H1 (cell line): ENCODE measurements around the gene NRSN2. TPM values are rescaled to one million over a fixed set of nuclear protein-coding genes. Genes with fewer than 3 reads are reported as not detected.

ENCODE experiments used
- CTCF ChIA-PET: fragments of 300-600 bp; sonication (Branson Sonifier 250); formaldehyde crosslinking; loops from one replicate; lab custom pipeline; 2021; ENCODE audit not compliant: partially characterized antibody; lab: Charles Lee
- POLR2A ChIA-PET: fragments of 300-600 bp; sonication (Branson Sonifier 250); formaldehyde crosslinking; loops from one replicate; lab custom pipeline; 2021; ENCODE audit warnings: inconsistent platforms; ENCODE audit not compliant: partially characterized antibody; lab: Charles Lee
- DNase-seq, 2 experiments: peaks; one replicate each; pipeline versions ENCODE4 v3.0.0 to v3.0.0-alpha.2; 2010 to 2022; ENCODE audit warnings: low spot score in 2 of 2, low read depth in 1 of 2, mixed read lengths in 1 of 2
- FAIRE-seq: peaks from 2 replicates; lab custom pipeline; 2011; peaks lifted over from hg19 to GRCh38; lab: Jason Lieb, UNC
- H2AFZ ChIP-seq: 2 replicates; pipeline ENCODE4 v1.8.1; 2012; ENCODE audit warnings: low read length, inconsistent platforms
- H2AK5ac ChIP-seq: 2 replicates; pipeline ENCODE4 v1.6.1; 2013; ENCODE audit warnings: low read depth, low read length
- H2BK120ac ChIP-seq: replicated peaks from 2 replicates; pipeline ENCODE3; 2013; ENCODE audit warnings: low read depth, low read length, inconsistent platforms
- H2BK12ac ChIP-seq: 2 replicates; pipeline ENCODE4 v1.6.1; 2013; ENCODE audit warnings: low read depth, low read length
- H2BK15ac ChIP-seq: 2 replicates; pipeline ENCODE4 v1.6.1; 2013; ENCODE audit warnings: low read length
- H2BK20ac ChIP-seq: 2 replicates; pipeline ENCODE4 v1.6.1; 2013; ENCODE audit warnings: low read length
- H2BK5ac ChIP-seq: 2 replicates; pipeline ENCODE4 v1.6.1; 2013; ENCODE audit warnings: low read depth, low read length
- H3K14ac ChIP-seq: 2 replicates; pipeline ENCODE4 v1.6.1; 2013; ENCODE audit warnings: inconsistent platforms; ENCODE audit not compliant: insufficient read length
- H3K18ac ChIP-seq: 2 replicates; pipeline ENCODE4 v1.6.1; 2013; ENCODE audit warnings: low read length; ENCODE audit errors: extremely low read depth
- H3K23ac ChIP-seq: 2 replicates; pipeline ENCODE4 v1.6.1; 2013; ENCODE audit warnings: inconsistent platforms; ENCODE audit not compliant: insufficient read length
- H3K23me2 ChIP-seq: 2 replicates; pipeline ENCODE4 v1.6.1; 2013; ENCODE audit warnings: low read depth, low read length
- H3K27ac ChIP-seq: 2 replicates; pipeline ENCODE4 v1.6.1; 2011; ENCODE audit warnings: low read depth, low read length, inconsistent platforms
- H3K27me3 ChIP-seq, 4 experiments: replicated peaks in 1 of 4; 1 replicate in 1 of 4; 2 replicates in 3 of 4; pipeline versions ENCODE4 v1.6.1 to v1.8.1; 2011 to 2013; ENCODE audit warnings: low read length in 3 of 4, mild to moderate bottlenecking in 3 of 4, inconsistent platforms in 2 of 4, mixed read lengths in 2 of 4, moderate library complexity in 1 of 4; ENCODE audit not compliant: control insufficient read depth in 3 of 4, insufficient read depth in 3 of 4; ENCODE audit errors: extremely low read depth in 1 of 4
- H3K36me3 ChIP-seq, 4 experiments: 2 replicates each; pipeline versions ENCODE4 v1.6.1 to v1.8.1; 2011 to 2013; ENCODE audit warnings: mild to moderate bottlenecking in 4 of 4, low read length in 3 of 4, moderate library complexity in 2 of 4, control low read depth in 1 of 4, inconsistent platforms in 1 of 4; ENCODE audit not compliant: insufficient read depth in 4 of 4, control insufficient read depth in 2 of 4
- H3K4ac ChIP-seq: replicated peaks from 2 replicates; pipeline ENCODE3; 2013; ENCODE audit warnings: low read length, low read depth, mixed read lengths, inconsistent platforms; ENCODE audit not compliant: insufficient read length
- H3K4me1 ChIP-seq, 4 experiments: replicated peaks in 1 of 4; 1 replicate in 1 of 4; 2 replicates in 3 of 4; pipeline versions ENCODE4 v1.6.1 to v1.8.1; 2011 to 2013; ENCODE audit warnings: low read length in 3 of 4, inconsistent platforms in 2 of 4, mixed read lengths in 1 of 4; ENCODE audit not compliant: insufficient read depth in 4 of 4, control insufficient read depth in 3 of 4
- H3K4me2 ChIP-seq, 2 experiments: 2 replicates each; pipeline versions ENCODE4 v1.6.1 to v1.8.1; 2011 to 2013; ENCODE audit warnings: low read depth in 2 of 2, low read length in 2 of 2, control low read depth in 1 of 2, inconsistent platforms in 1 of 2, mild to moderate bottlenecking in 1 of 2; ENCODE audit not compliant: insufficient read depth in 1 of 2
- H3K4me3 ChIP-seq, 4 experiments: fragments of 200-600, 300-600 bp in 1 of 4; sonication (generic), shearing (Covaris generic), sonication (Bioruptor Twin) in 1 of 4; 2 replicates each; pipeline versions ENCODE4 v1.5.1 to v1.8.1; 2011 to 2016; ENCODE audit warnings: low read length in 4 of 4, low read depth in 3 of 4, control low read depth in 2 of 4, inconsistent platforms in 2 of 4, mild to moderate bottlenecking in 2 of 4, mixed read lengths in 1 of 4, moderate library complexity in 1 of 4; ENCODE audit not compliant: insufficient read depth in 2 of 4; ENCODE audit errors: extremely low read depth in 1 of 4
- H3K56ac ChIP-seq: replicated peaks from 2 replicates; pipeline ENCODE3; 2013; ENCODE audit warnings: low read depth, mild to moderate bottlenecking, mixed read lengths, low read length, inconsistent platforms; ENCODE audit not compliant: insufficient read length
- H3K79me1 ChIP-seq: 2 replicates; pipeline ENCODE4 v1.6.1; 2013; ENCODE audit warnings: low read depth, low read length, control low read depth
- H3K79me2 ChIP-seq, 2 experiments: 2 replicates each; pipeline versions ENCODE4 v1.6.1 to v1.8.1; 2012 to 2013; ENCODE audit warnings: low read length in 2 of 2, mild to moderate bottlenecking in 2 of 2, inconsistent platforms in 1 of 2; ENCODE audit not compliant: insufficient read depth in 2 of 2, control insufficient read depth in 1 of 2
- H3K9ac ChIP-seq, 4 experiments: replicated peaks in 1 of 4; 1 replicate in 1 of 4; 2 replicates in 3 of 4; pipeline versions ENCODE4 v1.6.1 to v1.8.1; 2011 to 2013; ENCODE audit warnings: low read depth in 3 of 4, low read length in 3 of 4, control low read depth in 2 of 4, mild to moderate bottlenecking in 2 of 4, moderate library complexity in 2 of 4, inconsistent platforms in 1 of 4; ENCODE audit errors: extremely low read depth in 1 of 4
- H3K9me3 ChIP-seq, 2 experiments: 2 replicates each; pipeline versions ENCODE4 v1.6.1 to v1.8.1; 2012 to 2013; ENCODE audit warnings: mild to moderate bottlenecking in 2 of 2, moderate library complexity in 2 of 2, control low read depth in 1 of 2, inconsistent platforms in 1 of 2, low read depth in 1 of 2, low read length in 1 of 2, mixed read lengths in 1 of 2; ENCODE audit not compliant: insufficient read depth in 2 of 2
- H4K20me1 ChIP-seq, 2 experiments: replicated peaks in 1 of 2; 2 replicates each; pipeline versions ENCODE3 to v1.8.1; 2011 to 2013; ENCODE audit warnings: inconsistent platforms in 2 of 2, low read length in 2 of 2, mild to moderate bottlenecking in 1 of 2; ENCODE audit not compliant: insufficient read depth in 2 of 2, control insufficient read depth in 1 of 2
- H4K5ac ChIP-seq: 2 replicates; pipeline ENCODE4 v1.6.1; 2013; ENCODE audit warnings: low read length, low read depth, mixed read lengths, inconsistent platforms; ENCODE audit not compliant: insufficient read length
- H4K8ac ChIP-seq: 2 replicates; pipeline ENCODE4 v1.8.0; 2013; ENCODE audit warnings: mild to moderate bottlenecking, moderate library complexity, low read length, inconsistent platforms; ENCODE audit not compliant: insufficient read depth; ENCODE audit errors: extremely low read depth
- H4K91ac ChIP-seq: replicated peaks from 2 replicates; pipeline ENCODE3; 2013; ENCODE audit warnings: low read length, mixed read lengths, inconsistent platforms; ENCODE audit not compliant: insufficient read length
- EP300 ChIP-seq, 2 experiments: IDR thresholded peaks; 1 replicate in 1 of 2; 2 replicates in 1 of 2; pipeline ENCODE4 v1.6.1; 2011 to 2012; ENCODE audit warnings: low read depth in 2 of 2, low read length in 2 of 2, mild to moderate bottlenecking in 2 of 2, borderline replicate concordance in 1 of 2, inconsistent platforms in 1 of 2, moderate library complexity in 1 of 2
- EZH2 ChIP-seq: fragments of 200-600 bp; sonication (generic); IDR thresholded peaks from 2 replicates; pipeline ENCODE4 v1.7.1; 2012; ENCODE audit warnings: low read depth, mild to moderate bottlenecking, moderate library complexity, low read length, inconsistent platforms; ENCODE audit not compliant: severe bottlenecking
- KDM1A ChIP-seq: fragments of 200-600, 300-600 bp; sonication (generic); IDR thresholded peaks from 2 replicates; pipeline ENCODE4 v1.7.1; 2016; ENCODE audit warnings: mild to moderate bottlenecking, low read length, borderline replicate concordance
- KDM4A ChIP-seq: IDR thresholded peaks from one replicate; pipeline ENCODE4 v1.7.1; 2012; ENCODE audit warnings: low read depth, mild to moderate bottlenecking, moderate library complexity, low read length, inconsistent platforms; ENCODE audit not compliant: severe bottlenecking
- NRF1 ChIP-seq: IDR thresholded peaks from 2 replicates; pipeline ENCODE4 v1.6.1; 2011; ENCODE audit warnings: mild to moderate bottlenecking, low read depth, low read length, improper control_type of control experiment
- SIN3A ChIP-seq, 2 experiments: IDR thresholded peaks in 1 of 2; conservative IDR thresholded peaks in 1 of 2; 2 replicates each; pipeline ENCODE4 v1.6.1; 2011 to 2012; ENCODE audit warnings: low read length in 2 of 2, improper control_type of control experiment in 1 of 2, low read depth in 1 of 2, mild to moderate bottlenecking in 1 of 2
- WGBS, 2 experiments: shearing (Covaris generic) in 1 of 2; methylation state at CpG; one replicate each; pipeline versions ENCODE4 v1.1.6 to v1.1.7; 2013 to 2015; ENCODE audit warnings: low lambda C conversion rate in 2 of 2, mixed read lengths in 2 of 2, inconsistent platforms in 1 of 2, low coverage in 1 of 2, missing lambda C conversion rate in 1 of 2; ENCODE audit not compliant: insufficient replicate concordance in 2 of 2, insufficient coverage in 1 of 2, insufficient read length in 1 of 2; ENCODE audit errors: extremely low coverage in 1 of 2, missing lambda C conversion rate in 1 of 2; 5-methylcytosine and 5-hydroxymethylcytosine counted together
- long read RNA-seq, 2 experiments: library from RNA in 1 of 2; library from capped mRNA in 1 of 2; stranded (forward); transcript quantifications; one replicate each; pipeline ENCODE4 v2.0.0, GENCODE V29; 2021; ENCODE audit warnings: inconsistent platforms in 1 of 2
- polyA minus RNA-seq, 3 experiments: library from RNA; depleted of rRNA, polyadenylated mRNA; stranded (reverse); fragments of >200 nt; gene quantifications; 1 replicate in 2 of 3; 2 replicates in 1 of 3; pipeline ENCODE4 v1.2.3, GENCODE V29; 2011
- polyA plus RNA-seq, 7 experiments: library from polyadenylated mRNA; depleted of rRNA in 3 of 7; stranded (reverse) in 5 of 7; unstranded in 2 of 7; fragments of >200 nt in 5 of 7; fragments of 200-250 nt in 2 of 7; gene quantifications; 1 replicate in 5 of 7; 2 replicates in 1 of 7; 4 replicates in 1 of 7; pipeline versions ENCODE4 v1.2.1 to v1.2.3, GENCODE V29; 2011 to 2013; ENCODE audit warnings: missing spikeins in 2 of 7, mixed read lengths in 2 of 7
- total RNA-seq: library from RNA; stranded (reverse); fragmentation: NEBNext Ultra II Directional; extraction: Animal tissue kit (Norgen Biotek cat#: 25700); gene quantifications from 2 replicates; pipeline ENCODE4 v1.2.1, GENCODE V29; 2021

Gene NRSN2, protein sequence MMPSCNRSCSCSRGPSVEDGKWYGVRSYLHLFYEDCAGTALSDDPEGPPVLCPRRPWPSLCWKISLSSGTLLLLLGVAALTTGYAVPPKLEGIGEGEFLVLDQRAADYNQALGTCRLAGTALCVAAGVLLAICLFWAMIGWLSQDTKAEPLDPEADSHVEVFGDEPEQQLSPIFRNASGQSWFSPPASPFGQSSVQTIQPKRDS
- 15.0 and 19.4 TPM in 2 replicates for total RNA-seq
- 33.3 and 41.9 TPM in 2 replicates for polyA plus RNA-seq (2011; rRNA removed)
- polyA plus RNA-seq (2011; cell fraction: cytosol; rRNA removed): 25.4 TPM
- 20.5 TPM for polyA plus RNA-seq (2011; cell fraction: nucleus; rRNA removed)
- polyA plus RNA-seq (2012, experiment 1 of 2): 17.4 to 24.3 TPM (median 23.5 TPM) in 4 replicates
- 23.4 TPM for polyA plus RNA-seq (2012, experiment 2 of 2)
- 19.3 TPM for polyA plus RNA-seq (2013, experiment 1 of 2)
- 21.8 TPM for polyA plus RNA-seq (2013, experiment 2 of 2)
- polyA minus RNA-seq (2011; rRNA and poly(A)+ RNA removed): 11.8 and 15.0 TPM in 2 replicates
- 16.5 TPM for polyA minus RNA-seq (2011; cell fraction: cytosol; rRNA and poly(A)+ RNA removed)
- 8.1 TPM for polyA minus RNA-seq (2011; cell fraction: nucleus; rRNA and poly(A)+ RNA removed)
- long read RNA-seq, experiment 1, partial matches to known transcripts: 7 of 15 reads
- long read RNA-seq, experiment 1, other reads (novel, unspliced or antisense): 4 of 15 reads
- long read RNA-seq, experiment 2, partial matches to known transcripts: 0 of 4 reads
- long read RNA-seq, experiment 2, other reads (novel, unspliced or antisense): 0 of 4 reads

DNA sequence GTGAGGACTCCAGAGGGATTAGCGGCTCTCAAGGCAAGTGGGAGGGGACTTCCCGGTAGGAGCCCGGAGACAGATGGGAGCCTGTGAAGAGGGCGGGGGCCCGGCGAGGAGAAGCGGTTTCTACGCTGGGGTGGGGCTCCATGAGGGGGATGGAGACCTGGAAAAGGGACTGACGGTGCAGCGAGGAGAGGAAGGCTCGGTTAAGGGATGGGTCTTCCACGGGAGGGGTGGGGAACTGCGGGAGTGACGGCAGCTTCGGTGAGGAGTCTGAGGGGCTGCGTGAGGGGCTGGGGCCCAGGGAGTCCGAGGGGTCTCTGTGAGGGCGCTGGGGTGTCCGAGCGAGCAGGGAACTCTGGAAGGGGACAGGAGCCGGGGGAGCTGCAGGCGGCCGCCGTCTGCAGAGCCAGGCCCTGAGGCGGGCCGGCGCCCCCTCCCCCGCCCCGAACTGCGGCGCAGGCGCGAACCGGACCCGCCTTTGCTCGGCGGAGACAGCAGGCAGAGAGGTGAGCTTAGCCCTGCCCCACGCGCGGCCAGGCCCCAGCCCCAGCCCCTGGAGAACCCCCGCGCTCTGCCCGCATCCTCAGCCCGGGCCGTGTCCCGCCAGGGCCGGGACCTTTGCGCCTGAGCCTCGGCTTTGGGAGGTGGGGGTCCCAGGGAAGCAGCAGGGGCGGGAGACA lies at the start of gene NRSN2:
NRSN2 (plus strand) TSS at position 472 of the 677 bp plus-strand sequence. CDS start 2,533 bp downstream, outside the sequence.
- Histone ChIP-seq H4K8ac (peak within 1 kb of the TSS; percentile 7), H3K79me2 (no peaks in the 10 kb centered on the region), H4K91ac (peak within 1 kb of the TSS; percentile 1), H3K4me1 (peaks cover 0 to 12% (median 8%) of the 10 kb centered on the region in 4 experiments; a peak in 4 of 7 replicates)
- POLR2A ChIA-PET: interaction anchor here (0.6 to 5.7 kb wide), 26 partner anchors 9 to 788 kb away, joined by 3 to 36 read pairs (median 3); partner anchors contain the start of genes CSNK2A1, SOX12 and TRIB3
- CTCF ChIA-PET: interaction anchor here (1.0 to 3.1 kb wide), 6 partner anchors 9 to 123 kb away, joined by 3 to 33 read pairs (median 4); no protein-coding TSS in a partner anchor
- TF ChIP-seq NRF1: peak; percentile 24; the same call in 1 of the 2 replicates
- no peak for TF ChIP-seq EZH2
- no peak for TF ChIP-seq KDM1A
- TF ChIP-seq KDM4A: peak; percentile 49
- TF ChIP-seq EP300 (IDR thresholded peaks at IDR 0.05; ENCODE audit: borderline replicate concordance in 1 of 2, low read depth in 2 of 2, low read length in 2 of 2): no peak
- peak in 1 of 2 experiments; percentile 64; a peak in 1 of 4 replicates for TF ChIP-seq SIN3A (conservative IDR thresholded peaks at IDR 0.05 in 1 of 2, IDR thresholded peaks at IDR 0.05 in 1 of 2; ENCODE audit: low read depth in 1 of 2, low read length in 2 of 2)
- TF ChIP-seq, all 59 proteins: peak for 3
- peaks cover 3% of the 10 kb centered on the region; the same call in 1 of the 2 replicates for H3K79me1 ChIP-seq
- peak within 1 kb of the TSS; percentile 91 for H3K18ac ChIP-seq
- H3K9ac ChIP-seq: peak within 1 kb of the TSS; percentile 45 to 69 (median 62)
- H3K36me3 ChIP-seq: no peaks in the 10 kb centered on the region
- no peak within 1 kb of the TSS; the same call in 1 of the 2 replicates for H2AK5ac ChIP-seq
- FAIRE-seq (no peak), DNase-seq (peak in 1 of 2 experiments; percentile 74)
- no peak within 1 kb of the TSS for H3K4ac ChIP-seq
- H3K23ac ChIP-seq: no peak within 1 kb of the TSS
- H2BK15ac ChIP-seq: peak within 1 kb of the TSS; percentile 72; the same call in 1 of the 2 replicates
- H4K5ac ChIP-seq: peak within 1 kb of the TSS; percentile 77
- H2BK12ac ChIP-seq: peak within 1 kb of the TSS; percentile 94; the same call in 1 of the 2 replicates
- 4% methylated on average over 22 of the region's 50 CpGs; no CpG with 5 or more reads in 1 of the 2 experiments for WGBS, 2 experiments
- no peak within 1 kb of the TSS for H2BK120ac ChIP-seq
- H3K4me2 ChIP-seq: peak within 1 kb of the TSS; percentile 97
- H3K23me2 ChIP-seq: peaks cover 16% of the 10 kb centered on the region
- no peaks in the 10 kb centered on the region for H3K9me3 ChIP-seq
- H3K27me3 ChIP-seq: peaks cover 0 to 3% (median 0%) of the 10 kb centered on the region in 4 experiments; a peak in 3 of 7 replicates
- peaks cover 2% of the 10 kb centered on the region in 2 experiments for H4K20me1 ChIP-seq
- H2BK20ac ChIP-seq: no peak within 1 kb of the TSS
- H2BK5ac ChIP-seq: peak within 1 kb of the TSS; percentile 93; the same call in 1 of the 2 replicates
- peak within 1 kb of the TSS; percentile 85; the same call in 1 of the 2 replicates for H3K27ac ChIP-seq
- H2AFZ ChIP-seq: peak within 1 kb of the TSS; percentile 73; the same call in 1 of the 2 replicates
- peak within 1 kb of the TSS; percentile 77 for H3K56ac ChIP-seq
- peak within 1 kb of the TSS; percentile 63 to 90 (median 66) for H3K4me3 ChIP-seq
- no peak within 1 kb of the TSS for H3K14ac ChIP-seq
